Fibroblast of mammary gland (primary cell): Measurements from ENCODE around the gene TOR4A.

Source experiments
- DNase-seq: peaks from one replicate; pipeline ENCODE4 v3.0.0-alpha.2; 2010; ENCODE audit warnings: low read depth
- H3K4me3 ChIP-seq: 2 replicates; pipeline ENCODE4 v1.5.1; 2011; ENCODE audit warnings: low read depth, mild to moderate bottlenecking, low read length, moderate library complexity; ENCODE audit not compliant: control insufficient read depth
- TF ChIP-seq, protein P1 (sequence below): conservative IDR thresholded peaks from 2 replicates; pipeline ENCODE4 v1.5.1; 2011; ENCODE audit warnings: low read depth, low read length, inconsistent platforms; ENCODE audit not compliant: control insufficient read depth, insufficient read depth

The TOR4A gene

GRCh38 chr9:137230705-137231371 is 46.7 kb upstream of the TOR4A start, which contains the start of gene SLC34A3:
Gene SLC34A3 (plus strand): TSS chr9:137230901. CDS start chr9:137231703, 802 bp downstream.
- DNase-seq, result no peak
- TF ChIP-seq, protein P1, sequence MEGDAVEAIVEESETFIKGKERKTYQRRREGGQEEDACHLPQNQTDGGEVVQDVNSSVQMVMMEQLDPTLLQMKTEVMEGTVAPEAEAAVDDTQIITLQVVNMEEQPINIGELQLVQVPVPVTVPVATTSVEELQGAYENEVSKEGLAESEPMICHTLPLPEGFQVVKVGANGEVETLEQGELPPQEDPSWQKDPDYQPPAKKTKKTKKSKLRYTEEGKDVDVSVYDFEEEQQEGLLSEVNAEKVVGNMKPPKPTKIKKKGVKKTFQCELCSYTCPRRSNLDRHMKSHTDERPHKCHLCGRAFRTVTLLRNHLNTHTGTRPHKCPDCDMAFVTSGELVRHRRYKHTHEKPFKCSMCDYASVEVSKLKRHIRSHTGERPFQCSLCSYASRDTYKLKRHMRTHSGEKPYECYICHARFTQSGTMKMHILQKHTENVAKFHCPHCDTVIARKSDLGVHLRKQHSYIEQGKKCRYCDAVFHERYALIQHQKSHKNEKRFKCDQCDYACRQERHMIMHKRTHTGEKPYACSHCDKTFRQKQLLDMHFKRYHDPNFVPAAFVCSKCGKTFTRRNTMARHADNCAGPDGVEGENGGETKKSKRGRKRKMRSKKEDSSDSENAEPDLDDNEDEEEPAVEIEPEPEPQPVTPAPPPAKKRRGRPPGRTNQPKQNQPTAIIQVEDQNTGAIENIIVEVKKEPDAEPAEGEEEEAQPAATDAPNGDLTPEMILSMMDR, result no peak
- H3K4me3 ChIP-seq, result no peak within 1 kb of the TSS

DNA sequence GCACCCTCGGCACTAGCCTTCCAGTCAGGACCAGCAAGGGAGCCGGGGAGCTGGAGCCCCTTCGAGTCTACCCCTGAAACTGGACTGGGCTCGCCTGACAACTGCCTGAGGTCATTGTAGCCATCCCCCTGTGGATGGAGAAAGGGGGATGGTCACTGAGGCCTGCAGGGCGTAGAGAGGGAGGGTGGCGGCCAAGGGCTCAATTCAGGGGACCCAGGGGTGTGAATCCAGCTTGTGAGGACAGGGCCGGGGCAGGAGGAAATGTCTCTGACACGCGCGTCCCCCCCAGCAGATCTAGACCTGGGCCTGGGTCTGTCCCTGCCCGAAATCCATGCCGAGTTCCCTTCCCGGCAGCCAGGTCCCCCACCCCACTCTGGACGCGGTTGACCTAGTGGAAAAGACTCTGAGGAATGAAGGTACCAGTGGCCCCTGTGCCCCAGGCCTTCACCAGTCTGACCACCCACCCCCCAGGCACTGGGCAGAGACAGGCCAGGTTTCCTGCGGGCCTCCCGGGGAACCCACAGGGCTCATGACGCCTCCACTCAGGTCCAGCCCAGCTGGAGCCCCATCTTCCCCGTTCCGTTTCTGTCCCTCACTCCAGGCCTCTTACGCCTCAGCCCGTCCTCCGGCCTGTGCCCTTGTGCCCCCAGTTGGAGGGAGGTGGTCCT is 46.0 kb upstream of the TOR4A start:
- H3K4me3 ChIP-seq, result no peak overlapping the region

DNA sequence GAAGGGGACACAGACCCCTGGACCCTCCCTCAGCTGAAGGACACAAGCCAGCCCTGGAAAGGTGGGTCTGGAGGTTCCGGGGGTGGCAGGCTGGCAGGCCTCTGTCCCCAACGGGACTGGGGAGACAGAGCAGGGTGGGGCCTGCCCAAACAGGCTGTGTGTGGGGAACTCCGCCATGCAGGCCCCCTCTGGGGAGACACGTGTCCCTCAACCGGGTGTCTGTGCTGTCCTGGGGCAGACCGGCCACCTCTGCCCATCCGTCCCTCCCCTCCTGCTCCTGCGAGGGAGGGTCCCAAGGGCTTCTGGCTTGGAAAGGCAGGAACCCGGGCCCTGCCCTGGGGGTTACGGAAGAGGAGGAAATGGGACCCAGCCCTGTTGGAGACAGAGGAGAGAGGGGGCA is 45.4 kb upstream of the TOR4A start:
- no peak overlapping the region for H3K4me3 ChIP-seq
- TF ChIP-seq, protein P1, result no peak
- DNase-seq, result no peak

More for the DNA sequence above, 46.0 kb upstream of the TOR4A start:
- DNase-seq, result no peak
- TF ChIP-seq, protein P1, result no peak

DNA sequence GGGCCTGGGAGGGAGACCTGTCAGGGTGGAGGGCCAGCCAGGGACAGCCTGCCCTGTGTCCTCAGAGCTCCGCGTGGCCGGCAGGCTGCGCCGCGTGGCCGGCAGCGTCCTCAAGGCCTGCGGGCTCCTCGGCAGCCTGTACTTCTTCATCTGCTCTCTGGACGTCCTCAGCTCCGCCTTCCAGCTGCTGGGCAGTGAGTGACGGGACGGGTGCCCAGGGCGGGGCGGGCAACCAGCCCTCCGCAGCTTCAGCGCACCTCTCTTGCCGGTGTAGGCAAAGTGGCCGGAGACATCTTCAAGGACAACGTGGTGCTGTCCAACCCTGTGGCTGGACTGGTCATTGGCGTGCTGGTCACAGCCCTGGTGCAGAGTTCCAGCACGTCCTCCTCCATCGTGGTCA is 45.0 kb upstream of the TOR4A start:
- TF ChIP-seq, protein P1, result no peak
- DNase-seq, result no peak
- H3K4me3 ChIP-seq, result no peak overlapping the region

DNA sequence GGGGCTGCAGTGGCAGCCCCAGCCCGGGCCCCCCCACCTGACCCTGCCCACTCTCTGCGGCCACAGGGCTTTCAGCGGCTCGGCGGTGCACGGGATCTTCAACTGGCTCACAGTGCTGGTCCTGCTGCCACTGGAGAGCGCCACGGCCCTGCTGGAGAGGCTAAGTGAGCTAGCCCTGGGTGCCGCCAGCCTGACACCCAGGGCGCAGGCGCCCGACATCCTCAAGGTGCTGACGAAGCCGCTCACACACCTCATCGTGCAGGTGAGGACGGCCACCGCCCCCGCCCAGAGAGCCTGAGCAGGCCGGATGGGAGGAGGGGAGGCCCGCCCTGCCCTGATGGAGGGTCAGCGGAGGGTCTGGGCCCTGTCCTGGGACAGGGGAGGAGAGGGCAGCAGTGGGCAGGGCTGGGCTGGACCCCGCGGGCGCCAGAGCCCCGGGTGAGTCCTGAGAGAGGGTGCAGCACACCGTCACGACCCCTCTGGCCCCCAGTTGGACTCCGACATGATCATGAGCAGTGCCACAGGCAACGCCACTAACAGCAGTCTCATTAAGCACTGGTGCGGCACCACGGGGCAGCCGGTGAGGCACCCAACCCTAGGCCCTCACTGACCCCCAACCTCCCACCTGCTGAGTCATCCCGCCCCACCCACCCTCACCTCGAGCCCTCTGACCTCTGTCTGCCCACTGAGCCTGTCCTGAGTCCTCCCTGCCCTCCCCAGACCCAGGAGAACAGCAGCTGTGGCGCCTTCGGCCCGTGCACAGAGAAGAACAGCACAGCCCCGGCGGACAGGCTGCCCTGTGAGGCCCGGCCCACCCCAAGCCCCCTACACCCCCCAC is 44.2 kb upstream of the TOR4A start:
- TF ChIP-seq, protein P1, result no peak
- no peak overlapping the region for H3K4me3 ChIP-seq
- DNase-seq, result no peak

DNA sequence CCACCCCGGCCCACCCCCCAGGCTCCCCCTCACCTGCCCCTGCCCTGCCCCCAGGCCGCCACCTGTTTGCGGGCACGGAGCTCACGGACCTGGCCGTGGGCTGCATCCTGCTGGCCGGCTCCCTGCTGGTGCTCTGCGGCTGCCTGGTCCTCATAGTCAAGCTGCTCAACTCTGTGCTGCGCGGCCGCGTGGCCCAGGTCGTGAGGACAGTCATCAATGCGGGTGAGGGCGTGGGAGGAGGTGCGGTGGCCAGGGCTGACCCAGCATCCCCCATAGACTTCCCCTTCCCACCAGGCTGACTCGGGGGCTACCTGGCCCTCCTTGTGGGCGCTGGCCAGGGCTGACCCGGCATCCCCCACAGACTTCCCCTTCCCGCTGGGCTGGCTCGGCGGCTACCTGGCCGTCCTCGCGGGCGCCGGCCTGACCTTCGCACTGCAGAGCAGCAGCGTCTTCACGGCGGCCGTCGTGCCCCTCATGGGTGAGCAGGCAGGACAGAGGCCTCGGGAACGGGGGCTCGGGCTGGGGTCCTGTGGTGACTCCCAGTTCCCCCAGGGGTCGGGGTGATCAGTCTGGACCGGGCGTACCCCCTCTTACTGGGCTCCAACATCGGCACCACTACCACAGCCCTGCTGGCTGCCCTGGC is 43.4 kb upstream of the TOR4A start:
- TF ChIP-seq, protein P1, result no peak
- H3K4me3 ChIP-seq, result no peak overlapping the region
- no peak for DNase-seq
